SU-DHL-6 (cell line): ENCODE results near the gene DLG2.

Source experiments
- EZH2phosphoT487 ChIP-seq: fragments of 200-600 bp; sonication (generic), shearing (Covaris generic); conservative IDR thresholded peaks from 2 replicates; pipeline ENCODE4 v1.6.1; 2018; ENCODE audit warnings: mild to moderate bottlenecking, antibody characterized with exemption, low read length, moderate library complexity, mixed read lengths
- TF ChIP-seq, protein P1 (sequence below): fragments of 200-600 bp; sonication (generic); IDR thresholded peaks from one replicate; pipeline ENCODE4 v1.5.1; 2017; ENCODE audit warnings: antibody characterized with exemption, mild to moderate bottlenecking, low read length, moderate library complexity; ENCODE audit not compliant: insufficient read depth, poor library complexity, severe bottlenecking

DNA sequence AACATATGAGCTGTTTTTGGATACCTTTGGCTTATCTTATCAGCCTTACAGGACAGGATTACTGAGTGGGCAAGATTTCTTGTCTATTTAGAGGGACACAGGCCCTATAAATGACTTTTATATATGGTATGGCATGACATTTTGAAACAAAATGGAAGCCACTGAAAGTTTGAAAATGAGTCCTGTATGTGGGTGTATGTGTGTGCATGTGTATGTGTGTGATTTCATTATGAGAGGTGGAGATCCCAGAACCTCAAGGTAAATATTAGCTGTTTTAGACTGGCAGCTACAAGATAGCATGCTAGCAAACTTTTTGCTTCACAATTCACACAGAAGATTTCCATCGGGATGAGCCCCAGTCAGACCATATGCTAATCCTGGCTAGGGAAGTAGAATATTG, 1370.5 kb downstream of the DLG2 start:
- TF ChIP-seq, protein P1, sequence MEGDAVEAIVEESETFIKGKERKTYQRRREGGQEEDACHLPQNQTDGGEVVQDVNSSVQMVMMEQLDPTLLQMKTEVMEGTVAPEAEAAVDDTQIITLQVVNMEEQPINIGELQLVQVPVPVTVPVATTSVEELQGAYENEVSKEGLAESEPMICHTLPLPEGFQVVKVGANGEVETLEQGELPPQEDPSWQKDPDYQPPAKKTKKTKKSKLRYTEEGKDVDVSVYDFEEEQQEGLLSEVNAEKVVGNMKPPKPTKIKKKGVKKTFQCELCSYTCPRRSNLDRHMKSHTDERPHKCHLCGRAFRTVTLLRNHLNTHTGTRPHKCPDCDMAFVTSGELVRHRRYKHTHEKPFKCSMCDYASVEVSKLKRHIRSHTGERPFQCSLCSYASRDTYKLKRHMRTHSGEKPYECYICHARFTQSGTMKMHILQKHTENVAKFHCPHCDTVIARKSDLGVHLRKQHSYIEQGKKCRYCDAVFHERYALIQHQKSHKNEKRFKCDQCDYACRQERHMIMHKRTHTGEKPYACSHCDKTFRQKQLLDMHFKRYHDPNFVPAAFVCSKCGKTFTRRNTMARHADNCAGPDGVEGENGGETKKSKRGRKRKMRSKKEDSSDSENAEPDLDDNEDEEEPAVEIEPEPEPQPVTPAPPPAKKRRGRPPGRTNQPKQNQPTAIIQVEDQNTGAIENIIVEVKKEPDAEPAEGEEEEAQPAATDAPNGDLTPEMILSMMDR: no peak
- no peak for TF ChIP-seq EZH2phosphoT487
